GM12875 (cell line): ENCODE results near the gene ZFHX3.

Experiments used
- H3K4me3 ChIP-seq: one replicate; pipeline ENCODE4 v1.5.1; 2011; ENCODE audit warnings: low read depth, low read length, control low read depth
- TF ChIP-seq, protein P1 (sequence below): IDR thresholded peaks from 2 replicates; pipeline ENCODE4 v1.5.1; 2011; ENCODE audit warnings: low read depth, mild to moderate bottlenecking, control low read depth, inconsistent platforms, low read length, moderate library complexity, borderline replicate concordance; ENCODE audit not compliant: insufficient read depth

Gene ZFHX3

DNA sequence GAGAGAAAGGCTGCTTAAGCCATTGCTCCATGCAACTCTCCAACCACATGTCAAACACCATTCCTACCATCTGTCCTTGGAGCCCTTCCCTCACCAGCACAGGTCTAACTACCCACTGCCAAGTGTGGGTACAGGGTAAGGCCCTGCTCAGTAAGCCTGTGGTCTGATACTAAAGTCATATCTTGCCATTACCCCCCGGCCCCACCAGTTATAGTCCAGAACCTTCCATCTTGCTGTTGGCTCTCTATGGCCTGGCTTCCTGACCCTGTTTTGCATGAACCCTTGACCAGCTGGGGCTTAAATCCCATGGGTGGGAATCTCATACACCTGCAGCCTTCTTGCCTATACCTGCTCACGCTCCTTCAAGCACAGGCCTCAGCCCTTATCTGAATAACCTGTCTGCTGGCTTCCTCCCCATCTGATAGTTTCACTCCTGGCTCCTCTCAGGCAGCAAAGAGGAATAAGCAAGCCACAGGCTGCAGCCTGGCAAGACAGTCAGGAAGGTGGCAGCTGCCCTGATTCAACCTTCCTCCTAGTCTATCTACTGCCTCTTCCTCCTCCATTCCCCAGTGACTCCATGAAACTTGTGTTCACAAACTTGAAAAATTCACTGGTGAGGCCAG is 64.1 kb downstream of the ZFHX3 start:
- H3K4me3 ChIP-seq = no peak overlapping the region
- TF ChIP-seq, protein P1, sequence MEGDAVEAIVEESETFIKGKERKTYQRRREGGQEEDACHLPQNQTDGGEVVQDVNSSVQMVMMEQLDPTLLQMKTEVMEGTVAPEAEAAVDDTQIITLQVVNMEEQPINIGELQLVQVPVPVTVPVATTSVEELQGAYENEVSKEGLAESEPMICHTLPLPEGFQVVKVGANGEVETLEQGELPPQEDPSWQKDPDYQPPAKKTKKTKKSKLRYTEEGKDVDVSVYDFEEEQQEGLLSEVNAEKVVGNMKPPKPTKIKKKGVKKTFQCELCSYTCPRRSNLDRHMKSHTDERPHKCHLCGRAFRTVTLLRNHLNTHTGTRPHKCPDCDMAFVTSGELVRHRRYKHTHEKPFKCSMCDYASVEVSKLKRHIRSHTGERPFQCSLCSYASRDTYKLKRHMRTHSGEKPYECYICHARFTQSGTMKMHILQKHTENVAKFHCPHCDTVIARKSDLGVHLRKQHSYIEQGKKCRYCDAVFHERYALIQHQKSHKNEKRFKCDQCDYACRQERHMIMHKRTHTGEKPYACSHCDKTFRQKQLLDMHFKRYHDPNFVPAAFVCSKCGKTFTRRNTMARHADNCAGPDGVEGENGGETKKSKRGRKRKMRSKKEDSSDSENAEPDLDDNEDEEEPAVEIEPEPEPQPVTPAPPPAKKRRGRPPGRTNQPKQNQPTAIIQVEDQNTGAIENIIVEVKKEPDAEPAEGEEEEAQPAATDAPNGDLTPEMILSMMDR = no peak

DNA sequence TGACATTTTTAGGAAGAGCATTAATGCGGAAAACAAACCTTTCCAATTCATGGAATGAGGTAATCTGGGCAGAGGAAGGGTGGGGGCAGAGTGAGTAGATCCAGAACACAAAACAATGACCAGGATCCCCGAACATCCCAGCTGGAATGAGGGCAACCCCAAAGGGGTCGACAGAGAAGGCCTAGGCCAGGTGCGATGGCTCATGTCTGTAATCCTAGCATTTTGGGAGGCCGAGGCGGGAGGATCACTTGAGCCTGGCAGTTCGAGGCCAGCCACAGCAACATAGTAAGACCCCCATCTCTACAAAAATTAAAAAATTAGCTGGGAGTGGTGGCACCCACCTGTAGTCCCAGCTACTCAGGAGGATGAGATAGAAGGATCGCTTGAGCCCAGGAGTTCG is 64.7 kb downstream of the ZFHX3 start:
- H3K4me3 ChIP-seq = no peak overlapping the region
- TF ChIP-seq, protein P1 = no peak

DNA sequence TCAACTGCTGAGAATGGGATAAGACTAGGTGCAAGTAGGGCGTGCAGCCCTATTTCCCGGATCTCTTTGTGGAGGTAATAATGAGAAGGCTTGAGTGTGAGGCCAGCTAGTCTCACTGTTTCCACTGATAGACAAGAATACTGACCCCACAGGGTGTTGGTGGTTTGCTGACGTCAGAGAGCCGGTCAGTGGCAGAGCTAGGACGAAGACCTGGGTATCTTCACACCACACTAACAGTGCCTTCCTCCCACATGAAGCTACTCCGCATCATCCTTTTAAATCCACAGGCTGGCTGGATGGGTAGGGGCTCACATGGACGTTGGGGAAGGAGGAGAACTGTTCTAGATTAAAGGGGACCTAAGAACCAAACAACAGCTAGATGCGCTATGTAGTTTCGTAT is 68.0 kb downstream of the ZFHX3 start:
- no peak overlapping the region for H3K4me3 ChIP-seq
- TF ChIP-seq, protein P1 = no peak

DNA sequence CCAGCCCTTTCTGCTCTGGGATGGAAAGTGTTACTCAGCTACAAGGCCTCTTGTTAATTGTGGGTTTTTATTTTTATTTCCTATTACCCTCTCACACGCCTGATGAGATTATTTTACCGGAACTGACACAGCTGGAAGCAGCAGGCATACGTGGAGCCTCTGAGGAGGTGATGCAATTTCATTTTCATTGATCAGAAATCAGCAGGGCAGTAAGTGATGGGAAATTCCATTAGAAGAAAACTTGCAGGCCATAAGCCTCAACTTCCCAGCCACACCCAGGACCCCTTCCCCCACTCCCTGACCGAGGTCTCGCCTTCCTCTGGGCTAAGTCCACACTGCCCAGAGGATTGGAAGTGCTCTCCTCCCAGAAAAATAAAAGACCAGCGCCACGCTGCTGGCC is 69.7 kb downstream of the ZFHX3 start:
- H3K4me3 ChIP-seq = no peak overlapping the region
- TF ChIP-seq, protein P1 = no peak

DNA sequence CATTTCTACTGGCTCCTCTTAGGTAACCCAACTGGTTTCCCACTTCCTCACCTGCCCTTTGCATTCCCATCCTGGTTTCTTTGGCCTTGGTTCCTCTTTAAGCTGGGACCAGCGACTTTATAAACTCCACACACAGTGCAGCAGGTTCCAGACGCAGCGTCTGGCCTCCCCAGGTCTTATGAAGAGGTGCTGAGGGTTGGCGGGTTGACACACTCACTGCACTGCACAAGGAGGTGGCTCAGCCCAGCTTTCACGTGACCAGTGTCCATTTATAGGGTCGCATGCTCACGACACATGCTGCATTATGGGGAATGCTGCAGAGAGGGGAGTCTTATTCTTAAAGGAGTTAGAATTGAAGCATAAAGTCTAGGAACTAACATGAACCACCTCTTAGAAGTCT is 70.8 kb downstream of the ZFHX3 start:
- no peak overlapping the region for H3K4me3 ChIP-seq
- TF ChIP-seq, protein P1 = no peak

DNA sequence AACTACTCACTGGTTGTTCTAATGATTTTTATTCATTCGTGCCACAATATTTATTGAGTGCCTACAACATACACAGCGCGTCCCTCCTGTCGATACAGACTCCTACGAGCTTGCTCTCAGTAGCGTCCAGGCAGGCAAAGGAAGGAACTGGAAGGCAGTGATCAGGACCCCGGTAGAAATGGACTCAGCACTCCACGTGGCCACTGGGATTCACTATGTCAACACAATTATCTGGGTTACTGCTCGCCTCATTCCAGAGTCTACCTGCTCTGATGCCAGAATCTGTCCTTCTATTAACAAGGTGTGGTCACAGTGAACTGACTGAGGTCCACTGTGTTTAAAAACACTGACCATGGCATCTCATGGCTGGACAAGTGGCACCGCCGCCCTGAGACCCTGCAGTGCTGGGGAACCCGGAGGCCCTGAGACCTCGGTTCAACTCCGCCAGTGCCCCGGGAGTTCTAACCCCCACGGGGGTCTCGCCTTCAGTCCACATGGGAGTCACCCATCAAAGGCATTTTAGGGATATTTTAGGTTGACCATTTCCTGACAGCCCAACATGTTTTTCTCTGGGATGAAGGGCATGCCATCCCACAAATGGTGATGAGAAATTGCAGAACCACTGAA is 71.4 kb downstream of the ZFHX3 start:
- TF ChIP-seq, protein P1 = no peak
- H3K4me3 ChIP-seq = no peak overlapping the region

DNA sequence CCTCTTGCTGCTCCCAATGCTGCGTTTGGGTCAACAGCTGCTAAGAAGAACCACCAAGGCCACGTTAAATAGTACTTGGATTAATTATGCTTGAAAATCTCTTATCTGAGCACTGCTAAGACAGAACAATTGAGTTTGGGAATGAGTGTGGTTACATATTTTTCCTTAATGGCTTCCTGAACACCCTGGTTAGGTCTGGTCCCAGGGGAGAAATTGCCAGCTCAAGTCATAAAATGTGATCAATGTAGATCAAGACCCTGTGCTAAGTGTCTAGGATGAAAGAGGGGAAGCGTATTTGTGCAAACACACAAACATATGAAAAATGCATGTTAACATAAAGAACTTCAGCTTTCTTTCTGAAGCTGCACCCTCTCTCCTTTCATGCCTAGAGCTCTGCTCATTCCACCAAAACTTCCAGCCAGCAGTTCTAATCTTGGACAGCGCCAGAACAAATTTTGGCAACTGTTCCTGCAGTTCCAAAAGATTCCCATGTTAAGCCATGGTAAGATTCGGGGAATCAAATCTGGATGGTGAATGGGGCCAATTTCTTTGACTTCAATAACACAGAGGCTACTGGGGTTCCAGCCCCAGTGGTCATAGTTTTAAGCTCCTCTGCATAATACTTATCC is 72.0 kb downstream of the ZFHX3 start:
- TF ChIP-seq, protein P1 = no peak
- no peak overlapping the region for H3K4me3 ChIP-seq
